IMR-90 (cell line): ENCODE measurements around the gene ARFGAP3. TPM values are rescaled to one million over a fixed set of nuclear protein-coding genes. Genes with fewer than 3 reads are reported as not detected.

Experiments used
- ATAC-seq: fragments of 200-7000 bp; cut with Tn5 transposase; 2 replicates; pipeline ENCODE4 v1.9.1; 2020; ENCODE audit warnings: low read depth, mild to moderate bottlenecking, moderate library complexity
- BruUV-seq: library from RNA; stranded (reverse); fragments of 400-500 nt; replicated peaks from 2 replicates; lab custom pipeline; 2021; lab: Mats Ljungman, UMichigan
- CTCF ChIA-PET: fragments of 300-600 bp; formaldehyde crosslinking; extraction: SDS; loops from one replicate; lab custom pipeline; 2021; ENCODE audit warnings: antibody characterized with exemption; lab: Yijun Ruan, JAX
- POLR2A ChIA-PET: fragments of 300-600 bp; sonication (Branson Sonifier 250); formaldehyde crosslinking; loops from one replicate; lab custom pipeline; 2022; ENCODE audit warnings: antibody characterized with exemption; ENCODE audit not compliant: unreplicated experiment; lab: Charles Lee
- DNase-seq: peaks from one replicate; pipeline ENCODE4 v3.0.0; 2013
- H2AFZ ChIP-seq: replicated peaks from 2 replicates; pipeline ENCODE3; 2013; ENCODE audit warnings: low read length, mild to moderate bottlenecking; ENCODE audit not compliant: poor library complexity
- H2AK5ac ChIP-seq: 2 replicates; pipeline ENCODE4 v1.6.1; 2013; ENCODE audit warnings: low read depth, low read length, inconsistent platforms
- H2AK9ac ChIP-seq: replicated peaks from 2 replicates; pipeline ENCODE3; 2013; ENCODE audit warnings: mild to moderate bottlenecking, low read depth, low read length, moderate library complexity; ENCODE audit not compliant: poor library complexity
- H2BK120ac ChIP-seq: 2 replicates; pipeline ENCODE4 v1.6.1; 2013; ENCODE audit warnings: low read depth, low read length, inconsistent platforms
- H2BK15ac ChIP-seq: 3 replicates; pipeline ENCODE4 v1.6.1; 2013; ENCODE audit warnings: low read depth, low read length, inconsistent platforms
- H2BK20ac ChIP-seq: 2 replicates; pipeline ENCODE4 v1.6.1; 2013; ENCODE audit warnings: low read depth, mild to moderate bottlenecking, inconsistent platforms, low read length, moderate library complexity
- H2BK5ac ChIP-seq: 2 replicates; pipeline ENCODE4 v1.6.1; 2013; ENCODE audit warnings: mild to moderate bottlenecking, low read depth, low read length, inconsistent platforms; ENCODE audit not compliant: poor library complexity, severe bottlenecking
- H3K14ac ChIP-seq: replicated peaks from 2 replicates; pipeline ENCODE4 v1.6.1; 2013; ENCODE audit warnings: low read depth, low read length, inconsistent platforms
- H3K18ac ChIP-seq: 2 replicates; pipeline ENCODE4 v1.6.1; 2013; ENCODE audit warnings: low read depth, low read length, control low read depth
- H3K23ac ChIP-seq: 2 replicates; pipeline ENCODE4 v1.6.1; 2013; ENCODE audit warnings: low read depth, low read length, inconsistent platforms
- H3K27ac ChIP-seq: 2 replicates; pipeline ENCODE4 v1.5.1; 2013; ENCODE audit warnings: mild to moderate bottlenecking, control low read depth, low read length; ENCODE audit not compliant: insufficient read depth
- H3K27me3 ChIP-seq: 2 replicates; pipeline ENCODE4 v1.6.1; 2013; ENCODE audit warnings: low read length; ENCODE audit not compliant: control insufficient read depth, insufficient read depth
- H3K36me3 ChIP-seq: 2 replicates; pipeline ENCODE4 v1.6.1; 2013; ENCODE audit warnings: low read length, mixed read lengths; ENCODE audit not compliant: control insufficient read depth, insufficient read depth
- H3K4ac ChIP-seq: 2 replicates; pipeline ENCODE4 v1.6.1; 2013; ENCODE audit warnings: low read depth, low read length, inconsistent platforms
- H3K4me1 ChIP-seq: 2 replicates; pipeline ENCODE4 v1.6.1; 2013; ENCODE audit warnings: low read length, mixed read lengths; ENCODE audit not compliant: control insufficient read depth, insufficient read depth
- H3K4me2 ChIP-seq: 2 replicates; pipeline ENCODE4 v1.6.1; 2013; ENCODE audit warnings: low read depth, mild to moderate bottlenecking, control low read depth, low read length, moderate library complexity
- H3K4me3 ChIP-seq: 2 replicates; pipeline ENCODE4 v1.5.1; 2013; ENCODE audit warnings: low read depth, mild to moderate bottlenecking, control low read depth, low read length, moderate library complexity; ENCODE audit not compliant: insufficient read depth
- H3K56ac ChIP-seq: 2 replicates; pipeline ENCODE4 v1.6.1; 2013; ENCODE audit warnings: low read length, inconsistent platforms; ENCODE audit not compliant: insufficient read depth; ENCODE audit errors: extremely low read depth
- H3K79me1 ChIP-seq, 2 experiments: 2 replicates each; pipeline ENCODE4 v1.6.1; 2013; ENCODE audit warnings: low read length in 2 of 2, inconsistent platforms in 1 of 2, low read depth in 1 of 2
- H3K9ac ChIP-seq: 2 replicates; pipeline ENCODE4 v1.6.1; 2013; ENCODE audit warnings: low read depth, low read length, control low read depth
- H3K9me1 ChIP-seq: 2 replicates; pipeline ENCODE4 v1.6.1; 2013; ENCODE audit warnings: low read length, inconsistent platforms; ENCODE audit not compliant: insufficient read depth
- H3K9me3 ChIP-seq: 2 replicates; pipeline ENCODE4 v1.6.1; 2013; ENCODE audit warnings: low read length; ENCODE audit not compliant: control insufficient read depth, insufficient read depth
- H4K20me1 ChIP-seq: 2 replicates; pipeline ENCODE4 v1.6.1; 2013; ENCODE audit warnings: low read length, inconsistent platforms; ENCODE audit not compliant: insufficient read depth
- H4K5ac ChIP-seq: 2 replicates; pipeline ENCODE4 v1.6.1; 2013; ENCODE audit warnings: mild to moderate bottlenecking, low read depth, low read length, control low read depth
- H4K8ac ChIP-seq, 2 experiments: 2 replicates each; pipeline ENCODE4 v1.6.1; 2013; ENCODE audit warnings: low read depth in 2 of 2, low read length in 2 of 2, control low read depth in 1 of 2, inconsistent platforms in 1 of 2
- H4K91ac ChIP-seq: 2 replicates; pipeline ENCODE4 v1.6.1; 2013; ENCODE audit warnings: low read depth, low read length, inconsistent platforms; ENCODE audit not compliant: insufficient read depth
- MAZ ChIP-seq: IDR thresholded peaks from 2 replicates; pipeline ENCODE4 v1.6.1; 2012; ENCODE audit warnings: low read depth, mild to moderate bottlenecking, low read length, improper control_type of control experiment, moderate library complexity, borderline replicate concordance
- WGBS, 2 experiments: methylation state at CpG; one replicate each; pipeline versions ENCODE4 v1.1.5 to v1.1.7; 2013; ENCODE audit warnings: missing lambda C conversion rate in 2 of 2; ENCODE audit not compliant: insufficient read length in 1 of 2; ENCODE audit errors: extremely low coverage in 2 of 2; 5-methylcytosine and 5-hydroxymethylcytosine counted together
- dilution Hi-C: fragments of 300-500 bp; cut with HindIII; formaldehyde crosslinking; loops from one replicate; pipeline ENCODE4 v1.14.3; 2018; ENCODE audit warnings: low sequenced_read_pairs; ENCODE audit not compliant: unreplicated experiment
- in situ Hi-C: fragments of 300-500 bp; cut with MboI; formaldehyde crosslinking; loops from 3 replicates; pipeline ENCODE4 v1.14.3; 2019; ENCODE audit warnings: low sequenced_read_pairs, inconsistent platforms, mixed read lengths
- intact Hi-C: fragments of 100-400 bp; cut with micrococcal nuclease; formaldehyde crosslinking; loops from 2 replicates; pipeline ENCODE4 v1.10.0; 2022
- polyA plus RNA-seq, 3 experiments: library from polyadenylated mRNA; depleted of rRNA; stranded (reverse); fragments of >200 nt; gene quantifications; 2 replicates each; pipeline ENCODE4 v1.2.3, GENCODE V29; 2012; ENCODE audit warnings: low replicate concordance in 1 of 3
- total RNA-seq: library from RNA; depleted of rRNA; stranded (reverse); fragments of >200 nt; gene quantifications from 2 replicates; pipeline ENCODE4 v1.2.3, GENCODE V29; 2012
- TF ChIP-seq, protein P1 (sequence below): fragments of 150-350 bp; IDR thresholded peaks from 2 replicates; pipeline ENCODE4 v1.6.1; 2017; ENCODE audit warnings: mild to moderate bottlenecking, antibody characterized with exemption, low read length, low read depth

ARFGAP3 gene
- total and polyA plus RNA-seq, 2 of the 4 experiments (the other 2 are of a cell fraction) = 50.0 to 70.1 TPM

DNA sequence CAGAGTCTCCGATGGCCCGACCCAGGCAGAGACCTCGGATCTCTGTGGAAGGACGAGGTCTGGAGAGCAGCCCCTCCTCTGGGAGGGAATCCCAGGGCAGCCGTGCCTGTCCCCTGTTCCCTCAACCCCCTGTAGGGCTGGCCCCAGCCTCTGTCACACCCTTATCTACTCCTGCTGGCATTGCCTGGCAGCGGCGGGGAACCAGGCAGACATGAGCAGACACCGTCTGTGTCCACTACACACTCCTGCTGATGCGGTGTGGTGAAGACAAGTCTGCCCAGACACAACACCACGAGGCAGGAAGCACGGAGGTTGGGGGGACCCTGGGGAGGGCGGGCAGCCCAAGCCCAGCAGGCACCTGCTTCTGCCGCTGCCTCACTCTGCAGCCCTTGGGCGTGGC lies 83.9 kb downstream of the ARFGAP3 start:
- ChIA-PET CTCF (no interaction called here), POLR2A (no interaction called here)
- Histone ChIP-seq H3K9me1 (peaks cover 6% of the 10 kb centered on the region; the same call in 1 of the 2 replicates), H2BK120ac (peak overlapping the region; percentile 46; the same call in 1 of the 2 replicates), H3K79me1 (no peaks in the 10 kb centered on the region), H3K9me3 (no peaks in the 10 kb centered on the region), H3K27ac (no peak overlapping the region), H4K20me1 (no peaks in the 10 kb centered on the region), H4K91ac (peak overlapping the region; percentile 22), H2BK15ac (no peak overlapping the region), H2BK5ac (no peak overlapping the region), H3K14ac (no peak overlapping the region), H2AK5ac (peak overlapping the region; percentile 58; the same call in 1 of the 2 replicates), H2AK9ac (no peak overlapping the region), H3K9ac (no peak overlapping the region), H3K36me3 (no peaks in the 10 kb centered on the region), H3K4me2 (no peak overlapping the region), H2BK20ac (no peak overlapping the region; the same call in 1 of the 2 replicates), H3K4me1 (peaks cover 16% of the 10 kb centered on the region), H2AFZ (no peak overlapping the region), H3K27me3 (no peaks in the 10 kb centered on the region), H3K56ac (no peak overlapping the region), H3K4ac (no peak overlapping the region; the same call in 1 of the 2 replicates), H3K23ac (no peak overlapping the region), H4K8ac (no peak overlapping the region), H3K4me3 (no peak overlapping the region), H3K18ac (no peak overlapping the region), H4K5ac (no peak overlapping the region)
- dilution Hi-C loops = no loop called here
- TF ChIP-seq MAZ = no peak
- TF ChIP-seq, protein P1, sequence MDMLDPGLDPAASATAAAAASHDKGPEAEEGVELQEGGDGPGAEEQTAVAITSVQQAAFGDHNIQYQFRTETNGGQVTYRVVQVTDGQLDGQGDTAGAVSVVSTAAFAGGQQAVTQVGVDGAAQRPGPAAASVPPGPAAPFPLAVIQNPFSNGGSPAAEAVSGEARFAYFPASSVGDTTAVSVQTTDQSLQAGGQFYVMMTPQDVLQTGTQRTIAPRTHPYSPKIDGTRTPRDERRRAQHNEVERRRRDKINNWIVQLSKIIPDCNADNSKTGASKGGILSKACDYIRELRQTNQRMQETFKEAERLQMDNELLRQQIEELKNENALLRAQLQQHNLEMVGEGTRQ = no peak
- DNase-seq (no peak), ATAC-seq (no peak)
- WGBS, 2 experiments = 60% methylated on average over 1 of the region's 14 CpGs; no CpG with 5 or more reads in 1 of the 2 experiments
- in situ Hi-C loops = no loop called here
- intact Hi-C loops = no loop called here
- BruUV-seq = no TSS peak
